Measurements from ENCODE around the gene TNRC6B.

TNRC6B gene

GRCh38 chr22:40237241-40237640 lies 59.5 kb downstream of the TNRC6B start:
- Histone ChIP-seq H3K9ac (ENCODE audit: low read length) (no peak overlapping the region), H3K27ac (ENCODE audit: low read depth, low read length, poor library complexity, severe bottlenecking) (no peak overlapping the region), H2AFZ (ENCODE audit: low read length) (no peak overlapping the region), H3K4me1 (ENCODE audit: insufficient read depth, low read length, severe bottlenecking) (peaks cover 35% of the 10 kb centered on the region), H3K36me3 (ENCODE audit: insufficient read depth, low read length) (peaks cover 15% of the 10 kb centered on the region), H3K4me3 (ENCODE audit: low read depth, low read length, poor library complexity, severe bottlenecking) (no peak overlapping the region), H3F3A (ENCODE audit: insufficient read depth, low read length) (no peaks in the 10 kb centered on the region), H3K9me3 (ENCODE audit: low read length) (no peaks in the 10 kb centered on the region), H4K20me1 (ENCODE audit: insufficient read depth, low read length) (no peaks in the 10 kb centered on the region), H3K79me2 (ENCODE audit: insufficient read depth, low read length) (peaks cover 76% of the 10 kb centered on the region), H3K9me2 (ENCODE audit: low read depth, low read length) (no peaks in the 10 kb centered on the region), H3K27me3 (ENCODE audit: insufficient read depth, low read length) (no peaks in the 10 kb centered on the region), H3K4me2 (ENCODE audit: low read length) (no peak overlapping the region)
- TF ChIP-seq CTCF (IDR thresholded peaks at IDR 0.05; ENCODE audit: low read length) (no peak), EZH2 (IDR thresholded peaks at IDR 0.05; ENCODE audit: borderline replicate concordance, low read length) (no peak)

- Histone ChIP-seq H3K27ac (ENCODE audit: low read depth, low read length, poor library complexity, severe bottlenecking) (no peak overlapping the region), H3K4me1 (ENCODE audit: insufficient read depth, low read length, severe bottlenecking) (peaks cover 35% of the 10 kb centered on the region), H3K79me2 (ENCODE audit: insufficient read depth, low read length) (peaks cover 80% of the 10 kb centered on the region), H3K9me2 (ENCODE audit: low read depth, low read length) (no peaks in the 10 kb centered on the region), H3K4me3 (ENCODE audit: low read depth, low read length, poor library complexity, severe bottlenecking) (no peak overlapping the region), H3K9me3 (ENCODE audit: low read length) (no peaks in the 10 kb centered on the region), H4K20me1 (ENCODE audit: insufficient read depth, low read length) (no peaks in the 10 kb centered on the region), H3F3A (ENCODE audit: insufficient read depth, low read length) (no peaks in the 10 kb centered on the region), H3K4me2 (ENCODE audit: low read length) (no peak overlapping the region; the same call in 1 of the 2 replicates), H3K27me3 (ENCODE audit: insufficient read depth, low read length) (no peaks in the 10 kb centered on the region), H3K9ac (ENCODE audit: low read length) (no peak overlapping the region), H2AFZ (ENCODE audit: low read length) (no peak overlapping the region), H3K36me3 (ENCODE audit: insufficient read depth, low read length) (peaks cover 10% of the 10 kb centered on the region; the same call in 1 of the 2 replicates)
- TF ChIP-seq EZH2 (IDR thresholded peaks at IDR 0.05; ENCODE audit: borderline replicate concordance, low read length) (no peak), CTCF (IDR thresholded peaks at IDR 0.05; ENCODE audit: low read length) (no peak)
Observed at GRCh38 chr22:40237788-40238424, 60.2 kb downstream of the TNRC6B start.

- Histone ChIP-seq H3K79me2 (ENCODE audit: insufficient read depth, low read length) (peaks cover 82% of the 10 kb centered on the region), H3K4me2 (ENCODE audit: low read length) (no peak overlapping the region), H3K27me3 (ENCODE audit: insufficient read depth, low read length) (no peaks in the 10 kb centered on the region), H3K9me2 (ENCODE audit: low read depth, low read length) (no peaks in the 10 kb centered on the region), H3K4me1 (ENCODE audit: insufficient read depth, low read length, severe bottlenecking) (peaks cover 35% of the 10 kb centered on the region), H3K27ac (ENCODE audit: low read depth, low read length, poor library complexity, severe bottlenecking) (no peak overlapping the region), H4K20me1 (ENCODE audit: insufficient read depth, low read length) (no peaks in the 10 kb centered on the region), H3K36me3 (ENCODE audit: insufficient read depth, low read length) (peaks cover 10% of the 10 kb centered on the region; the same call in 1 of the 2 replicates), H3F3A (ENCODE audit: insufficient read depth, low read length) (no peaks in the 10 kb centered on the region), H2AFZ (ENCODE audit: low read length) (no peak overlapping the region), H3K4me3 (ENCODE audit: low read depth, low read length, poor library complexity, severe bottlenecking) (no peak overlapping the region), H3K9me3 (ENCODE audit: low read length) (no peaks in the 10 kb centered on the region), H3K9ac (ENCODE audit: low read length) (no peak overlapping the region)
- TF ChIP-seq CTCF (IDR thresholded peaks at IDR 0.05; ENCODE audit: low read length) = no peak
- no peak for TF ChIP-seq EZH2 (IDR thresholded peaks at IDR 0.05; ENCODE audit: borderline replicate concordance, low read length)
Observed at GRCh38 chr22:40238425-40239344, 61.0 kb downstream of the TNRC6B start.

Measured in OCI-LY1 (cell line).